ENCODE data around the gene ADGRL1.

ADGRL1 gene

DNA sequence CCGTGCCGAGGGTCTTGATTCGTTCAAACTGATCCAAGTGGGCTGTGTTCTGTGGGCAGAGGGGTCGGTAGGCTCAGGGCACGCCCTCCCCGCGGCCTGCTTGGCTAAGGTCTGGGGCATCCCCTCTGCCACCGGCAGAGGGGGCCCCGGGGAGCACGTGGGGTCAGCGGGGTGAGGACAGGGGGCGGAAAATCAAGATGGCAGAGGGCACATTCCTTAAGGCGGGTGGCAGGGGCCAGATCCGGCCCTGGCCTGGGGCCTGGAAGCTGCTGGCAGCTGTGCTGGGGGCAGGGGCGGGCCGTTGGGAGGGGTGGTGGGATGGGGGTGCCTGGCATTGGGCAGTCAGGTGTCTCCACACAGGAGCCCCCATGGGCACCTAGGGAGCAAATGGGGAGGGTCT lies 99.1 kb downstream of the ADGRL1 start:
- in situ Hi-C loops (cut with HindIII; ENCODE audit: low sequenced_read_pairs) = no loop called here
- no peak overlapping the region for H3K4me3 ChIP-seq (ENCODE audit: low read depth, low read length)
- no peak for DNase-seq (ENCODE audit: low read depth)
- TF ChIP-seq, protein P1, sequence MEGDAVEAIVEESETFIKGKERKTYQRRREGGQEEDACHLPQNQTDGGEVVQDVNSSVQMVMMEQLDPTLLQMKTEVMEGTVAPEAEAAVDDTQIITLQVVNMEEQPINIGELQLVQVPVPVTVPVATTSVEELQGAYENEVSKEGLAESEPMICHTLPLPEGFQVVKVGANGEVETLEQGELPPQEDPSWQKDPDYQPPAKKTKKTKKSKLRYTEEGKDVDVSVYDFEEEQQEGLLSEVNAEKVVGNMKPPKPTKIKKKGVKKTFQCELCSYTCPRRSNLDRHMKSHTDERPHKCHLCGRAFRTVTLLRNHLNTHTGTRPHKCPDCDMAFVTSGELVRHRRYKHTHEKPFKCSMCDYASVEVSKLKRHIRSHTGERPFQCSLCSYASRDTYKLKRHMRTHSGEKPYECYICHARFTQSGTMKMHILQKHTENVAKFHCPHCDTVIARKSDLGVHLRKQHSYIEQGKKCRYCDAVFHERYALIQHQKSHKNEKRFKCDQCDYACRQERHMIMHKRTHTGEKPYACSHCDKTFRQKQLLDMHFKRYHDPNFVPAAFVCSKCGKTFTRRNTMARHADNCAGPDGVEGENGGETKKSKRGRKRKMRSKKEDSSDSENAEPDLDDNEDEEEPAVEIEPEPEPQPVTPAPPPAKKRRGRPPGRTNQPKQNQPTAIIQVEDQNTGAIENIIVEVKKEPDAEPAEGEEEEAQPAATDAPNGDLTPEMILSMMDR (IDR thresholded peaks at IDR 0.05; ENCODE audit: low read depth, low read length, missing control alignments) = no peak

DNA sequence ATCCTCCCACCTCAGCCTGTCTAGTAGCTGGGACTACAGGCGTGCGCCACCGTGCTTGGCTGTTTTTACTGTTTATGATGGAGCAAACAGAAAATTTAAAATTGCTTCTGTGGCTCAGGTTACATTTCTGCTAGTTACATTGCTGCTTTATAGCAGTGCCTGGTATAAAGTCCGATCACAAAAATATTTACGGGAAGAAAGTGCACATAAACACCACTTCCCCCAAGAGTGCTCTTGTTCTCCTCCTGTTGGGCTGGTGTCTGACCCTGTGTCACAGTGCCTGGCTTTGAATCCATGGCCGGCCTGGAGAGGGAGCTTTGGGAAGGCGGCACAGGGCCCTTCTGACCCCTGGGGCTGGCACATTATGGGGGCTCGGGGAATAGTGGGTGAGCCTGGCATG lies 100.3 kb downstream of the ADGRL1 start:
- H3K4me3 ChIP-seq (ENCODE audit: low read depth, low read length) = no peak overlapping the region
- TF ChIP-seq, protein P1 (IDR thresholded peaks at IDR 0.05; ENCODE audit: low read depth, low read length, missing control alignments) = no peak
- DNase-seq (ENCODE audit: low read depth) = no peak
- in situ Hi-C loops (cut with HindIII; ENCODE audit: low sequenced_read_pairs) = no loop called here

DNA sequence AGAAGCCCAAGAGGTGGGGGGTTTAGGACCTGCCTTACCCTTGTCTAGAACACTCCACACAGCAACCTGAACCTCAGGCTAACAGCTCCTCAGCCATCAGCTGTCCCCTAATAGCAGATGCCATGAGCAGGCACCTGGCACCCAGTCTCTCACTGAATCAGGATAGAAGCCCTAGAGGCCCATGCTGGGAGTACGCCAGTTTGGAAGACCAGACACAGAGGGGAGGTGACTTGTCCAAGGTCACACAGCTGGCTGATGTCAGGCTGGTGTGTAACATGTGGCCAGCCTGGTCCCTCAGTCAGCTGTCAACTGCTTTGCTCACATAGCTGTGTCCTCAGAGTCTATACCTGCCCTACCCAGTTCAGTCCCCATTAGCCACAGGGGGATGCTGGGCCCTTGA lies 102.7 kb downstream of the ADGRL1 start:
- DNase-seq (ENCODE audit: low read depth) = no peak
- no peak overlapping the region for H3K4me3 ChIP-seq (ENCODE audit: low read depth, low read length)
- TF ChIP-seq, protein P1 (IDR thresholded peaks at IDR 0.05; ENCODE audit: low read depth, low read length, missing control alignments) = no peak
- in situ Hi-C loops (cut with HindIII; ENCODE audit: low sequenced_read_pairs) = no loop called here

DNA sequence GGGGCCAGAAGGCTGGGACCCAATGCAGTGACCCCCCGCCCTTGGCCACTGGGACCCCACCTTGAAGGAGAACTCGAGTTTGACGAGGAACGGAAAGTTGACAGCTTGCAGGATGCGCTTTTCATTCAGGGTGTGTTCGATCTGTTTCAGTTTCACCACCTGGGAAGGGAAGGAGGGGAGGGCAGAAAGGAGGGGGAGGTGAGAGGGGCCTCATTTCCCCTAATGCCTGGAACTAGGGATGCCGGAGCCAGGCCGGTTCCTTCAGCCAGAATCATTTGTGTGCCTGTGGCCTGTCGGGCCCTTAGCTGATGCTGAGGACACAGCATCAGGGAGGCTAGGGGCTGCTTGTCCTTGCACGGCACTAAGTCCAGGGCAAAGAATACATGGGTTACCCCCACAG lies 103.2 kb downstream of the ADGRL1 start:
- no peak for DNase-seq (ENCODE audit: low read depth)
- no peak overlapping the region for H3K4me3 ChIP-seq (ENCODE audit: low read depth, low read length)
- TF ChIP-seq, protein P1 (IDR thresholded peaks at IDR 0.05; ENCODE audit: low read depth, low read length, missing control alignments) = no peak
- in situ Hi-C loops (cut with HindIII; ENCODE audit: low sequenced_read_pairs) = no loop called here

DNA sequence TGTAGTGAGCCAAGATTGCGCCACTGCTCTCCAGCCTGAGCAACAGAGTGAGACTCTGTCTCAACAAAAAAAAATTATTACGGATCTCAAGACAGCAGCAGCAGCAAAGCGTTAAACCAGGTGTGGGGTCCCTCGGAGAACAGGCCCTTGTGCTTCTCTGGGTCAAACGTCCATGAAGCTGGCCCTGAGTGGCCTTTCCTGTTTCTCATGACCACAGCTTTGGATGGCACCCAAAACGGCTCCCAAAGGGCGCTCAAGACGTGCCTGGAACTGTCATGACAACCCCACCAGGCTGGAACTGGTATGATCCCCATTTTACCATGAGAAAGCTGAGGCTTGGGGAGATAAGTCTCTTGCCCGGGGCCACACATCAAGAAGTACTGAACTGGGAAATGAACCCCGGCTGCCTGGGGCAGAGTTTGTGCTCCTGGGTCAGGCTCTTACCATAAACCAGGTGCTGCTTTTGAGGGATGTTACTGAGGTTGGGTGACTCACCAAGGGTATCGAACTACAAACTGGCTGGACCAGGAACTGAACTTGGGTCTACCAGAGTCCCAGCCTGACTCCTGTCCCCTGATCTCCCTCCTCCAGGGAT lies 103.8 kb downstream of the ADGRL1 start:
- in situ Hi-C loops (cut with HindIII; ENCODE audit: low sequenced_read_pairs) = no loop called here
- DNase-seq (ENCODE audit: low read depth) = no peak
- H3K4me3 ChIP-seq (ENCODE audit: low read depth, low read length) = no peak overlapping the region
- TF ChIP-seq, protein P1 (IDR thresholded peaks at IDR 0.05; ENCODE audit: low read depth, low read length, missing control alignments) = no peak

DNA sequence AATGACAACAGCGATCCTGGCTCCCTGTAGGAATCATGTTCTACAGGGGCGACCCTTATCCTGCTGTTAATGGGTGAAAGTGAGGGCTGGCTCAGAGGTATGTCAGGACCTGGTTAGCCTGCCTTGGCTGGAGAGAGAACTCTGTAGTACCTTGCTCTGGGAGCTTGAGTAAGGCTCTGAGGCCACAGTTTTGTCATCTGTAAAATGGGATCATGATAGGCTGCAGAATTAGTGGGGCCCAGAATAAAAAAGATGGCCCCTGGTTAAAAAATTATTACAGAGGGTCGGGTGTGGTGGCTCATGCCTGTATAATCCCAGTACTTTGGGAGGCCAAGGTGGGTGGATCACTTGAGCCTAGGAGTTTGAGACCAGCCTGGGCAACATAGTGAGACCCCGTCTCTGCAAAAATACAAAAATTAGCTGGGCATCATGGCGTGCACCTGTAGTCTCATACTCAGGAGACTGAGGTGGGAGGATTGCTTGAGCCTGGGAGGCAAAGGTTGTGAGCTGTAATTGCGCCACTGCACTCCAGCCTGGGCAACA lies 104.9 kb downstream of the ADGRL1 start:
- no peak for DNase-seq (ENCODE audit: low read depth)
- in situ Hi-C loops (cut with HindIII; ENCODE audit: low sequenced_read_pairs) = no loop called here
- no peak overlapping the region for H3K4me3 ChIP-seq (ENCODE audit: low read depth, low read length)
- TF ChIP-seq, protein P1 (IDR thresholded peaks at IDR 0.05; ENCODE audit: low read depth, low read length, missing control alignments) = no peak
